ENCODE results near the gene MYZAP. TPM values are rescaled to one million over a fixed set of nuclear protein-coding genes. Genes with fewer than 3 reads are reported as not detected.
A peak's percentile ranks its signal among the peaks of the same experiment; 100 is the strongest.

The MYZAP gene
- polyA plus RNA-seq, 1 of the 3 experiments (the other 2 are of a cell fraction): 0.07 TPM

DNA sequence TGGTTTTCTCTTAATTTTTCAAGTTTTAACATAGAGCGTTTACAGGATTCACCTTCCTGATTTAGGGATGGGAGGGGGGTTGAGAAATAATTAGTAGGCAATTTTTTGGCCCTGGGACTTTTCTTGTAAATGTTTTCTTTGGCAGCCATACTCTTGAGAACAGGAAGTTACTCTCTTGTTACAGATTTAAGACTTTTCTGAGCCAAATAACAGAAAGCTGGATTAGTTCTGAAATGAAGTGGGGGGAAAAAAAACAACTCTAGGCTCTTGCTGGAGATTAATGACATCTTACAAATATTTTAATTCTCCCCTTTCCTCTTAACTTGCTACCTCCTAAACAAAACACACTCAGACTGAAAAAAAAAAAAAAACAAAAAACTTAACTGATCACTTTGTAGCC is 101.0 kb downstream of the MYZAP start:
- WGBS (ENCODE audit: low lambda C conversion rate): 60% methylated on average over 1 of the region's 1 CpG
- POLR2A ChIA-PET: no interaction called here
- DNase-seq: no peak

More for the DNA sequence above, 101.0 kb downstream of the MYZAP start:
- Histone ChIP-seq H2AFZ (ENCODE audit: low read depth) (no peak overlapping the region), H4K20me1 (ENCODE audit: insufficient read depth) (no peaks in the 10 kb centered on the region), H3K9me3 (no peaks in the 10 kb centered on the region), H3K79me2 (ENCODE audit: insufficient read depth) (no peaks in the 10 kb centered on the region), H3K9me2 (no peaks in the 10 kb centered on the region), H3K27ac (ENCODE audit: low read depth in 2 of 2, low read length in 1 of 2) (peak overlapping the region in 1 of 2 experiments; percentile 39; a peak in 1 of 4 replicates), H3K4me2 (no peak overlapping the region), H3K4me3 (ENCODE audit: low read depth in 2 of 2, low read length in 1 of 2) (no peak overlapping the region; a peak in 1 of 4 replicates), H3F3A (replicated peaks; ENCODE audit: insufficient read depth) (peaks cover 6% of the 10 kb centered on the region), H3K9ac (no peak overlapping the region), H3K27me3 (ENCODE audit: insufficient read depth) (no peaks in the 10 kb centered on the region), H3K36me3 (replicated peaks in 1 of 2; ENCODE audit: control insufficient read depth in 1 of 2, insufficient read depth in 2 of 2, low read length in 1 of 2) (no peaks in the 10 kb centered on the region), H3K4me1 (ENCODE audit: control insufficient read depth in 1 of 2, insufficient read depth in 2 of 2, low read depth in 1 of 2, low read length in 1 of 2) (peaks cover 5 to 21% of the 10 kb centered on the region in 2 experiments)
- CTCF ChIA-PET: interaction anchor here (1.2 to 2.2 kb wide), 3 partner anchors 131 to 378 kb away, joined by 3 to 5 read pairs (median 3); no protein-coding TSS in a partner anchor
- TF ChIP-seq CHD2 (IDR thresholded peaks at IDR 0.05; ENCODE audit: low read length, partially characterized antibody) (no peak), RCOR1 (IDR thresholded peaks at IDR 0.05; ENCODE audit: low read length) (no peak), TAF1 (IDR thresholded peaks at IDR 0.05; ENCODE audit: borderline replicate concordance, low read depth, low read length) (no peak), RFX5 (IDR thresholded peaks at IDR 0.05; ENCODE audit: low read length) (no peak), FOXJ3 (CRISPR knock-in tag; IDR thresholded peaks at IDR 0.05) (no peak), RXRA (IDR thresholded peaks at IDR 0.05; ENCODE audit: borderline replicate concordance, low read depth) (no peak), MEF2A (IDR thresholded peaks at IDR 0.05; ENCODE audit: borderline replicate concordance, low read depth) (no peak), TCF12 (IDR thresholded peaks at IDR 0.05) (no peak), EZH2phosphoT487 (IDR thresholded peaks at IDR 0.05; ENCODE audit: borderline replicate concordance, low read depth) (no peak), FOSL2 (IDR thresholded peaks at IDR 0.05; ENCODE audit: borderline replicate concordance, low read depth) (no peak), ELF1 (IDR thresholded peaks at IDR 0.05) (no peak), FOXM1 (IDR thresholded peaks at IDR 0.05; ENCODE audit: low read depth) (no peak), SIN3A (IDR thresholded peaks at IDR 0.05; ENCODE audit: borderline replicate concordance, low read depth, low read length) (no peak), RAD21 (IDR thresholded peaks at IDR 0.05; ENCODE audit: low read length) (no peak)
- TF ChIP-seq, protein P1, sequence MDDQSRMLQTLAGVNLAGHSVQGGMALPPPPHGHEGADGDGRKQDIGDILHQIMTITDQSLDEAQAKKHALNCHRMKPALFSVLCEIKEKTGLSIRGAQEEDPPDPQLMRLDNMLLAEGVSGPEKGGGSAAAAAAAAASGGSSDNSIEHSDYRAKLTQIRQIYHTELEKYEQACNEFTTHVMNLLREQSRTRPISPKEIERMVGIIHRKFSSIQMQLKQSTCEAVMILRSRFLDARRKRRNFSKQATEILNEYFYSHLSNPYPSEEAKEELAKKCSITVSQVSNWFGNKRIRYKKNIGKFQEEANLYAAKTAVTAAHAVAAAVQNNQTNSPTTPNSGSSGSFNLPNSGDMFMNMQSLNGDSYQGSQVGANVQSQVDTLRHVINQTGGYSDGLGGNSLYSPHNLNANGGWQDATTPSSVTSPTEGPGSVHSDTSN (IDR thresholded peaks at IDR 0.05): no peak
- TF ChIP-seq, protein P2, sequence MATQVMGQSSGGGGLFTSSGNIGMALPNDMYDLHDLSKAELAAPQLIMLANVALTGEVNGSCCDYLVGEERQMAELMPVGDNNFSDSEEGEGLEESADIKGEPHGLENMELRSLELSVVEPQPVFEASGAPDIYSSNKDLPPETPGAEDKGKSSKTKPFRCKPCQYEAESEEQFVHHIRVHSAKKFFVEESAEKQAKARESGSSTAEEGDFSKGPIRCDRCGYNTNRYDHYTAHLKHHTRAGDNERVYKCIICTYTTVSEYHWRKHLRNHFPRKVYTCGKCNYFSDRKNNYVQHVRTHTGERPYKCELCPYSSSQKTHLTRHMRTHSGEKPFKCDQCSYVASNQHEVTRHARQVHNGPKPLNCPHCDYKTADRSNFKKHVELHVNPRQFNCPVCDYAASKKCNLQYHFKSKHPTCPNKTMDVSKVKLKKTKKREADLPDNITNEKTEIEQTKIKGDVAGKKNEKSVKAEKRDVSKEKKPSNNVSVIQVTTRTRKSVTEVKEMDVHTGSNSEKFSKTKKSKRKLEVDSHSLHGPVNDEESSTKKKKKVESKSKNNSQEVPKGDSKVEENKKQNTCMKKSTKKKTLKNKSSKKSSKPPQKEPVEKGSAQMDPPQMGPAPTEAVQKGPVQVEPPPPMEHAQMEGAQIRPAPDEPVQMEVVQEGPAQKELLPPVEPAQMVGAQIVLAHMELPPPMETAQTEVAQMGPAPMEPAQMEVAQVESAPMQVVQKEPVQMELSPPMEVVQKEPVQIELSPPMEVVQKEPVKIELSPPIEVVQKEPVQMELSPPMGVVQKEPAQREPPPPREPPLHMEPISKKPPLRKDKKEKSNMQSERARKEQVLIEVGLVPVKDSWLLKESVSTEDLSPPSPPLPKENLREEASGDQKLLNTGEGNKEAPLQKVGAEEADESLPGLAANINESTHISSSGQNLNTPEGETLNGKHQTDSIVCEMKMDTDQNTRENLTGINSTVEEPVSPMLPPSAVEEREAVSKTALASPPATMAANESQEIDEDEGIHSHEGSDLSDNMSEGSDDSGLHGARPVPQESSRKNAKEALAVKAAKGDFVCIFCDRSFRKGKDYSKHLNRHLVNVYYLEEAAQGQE (IDR thresholded peaks at IDR 0.05; ENCODE audit: low read depth, low read length): no peak
- TF ChIP-seq, protein P3, sequence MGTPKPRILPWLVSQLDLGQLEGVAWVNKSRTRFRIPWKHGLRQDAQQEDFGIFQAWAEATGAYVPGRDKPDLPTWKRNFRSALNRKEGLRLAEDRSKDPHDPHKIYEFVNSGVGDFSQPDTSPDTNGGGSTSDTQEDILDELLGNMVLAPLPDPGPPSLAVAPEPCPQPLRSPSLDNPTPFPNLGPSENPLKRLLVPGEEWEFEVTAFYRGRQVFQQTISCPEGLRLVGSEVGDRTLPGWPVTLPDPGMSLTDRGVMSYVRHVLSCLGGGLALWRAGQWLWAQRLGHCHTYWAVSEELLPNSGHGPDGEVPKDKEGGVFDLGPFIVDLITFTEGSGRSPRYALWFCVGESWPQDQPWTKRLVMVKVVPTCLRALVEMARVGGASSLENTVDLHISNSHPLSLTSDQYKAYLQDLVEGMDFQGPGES (IDR thresholded peaks at IDR 0.05; ENCODE audit: low read depth, low read length): no peak
- TF ChIP-seq, protein P4, sequence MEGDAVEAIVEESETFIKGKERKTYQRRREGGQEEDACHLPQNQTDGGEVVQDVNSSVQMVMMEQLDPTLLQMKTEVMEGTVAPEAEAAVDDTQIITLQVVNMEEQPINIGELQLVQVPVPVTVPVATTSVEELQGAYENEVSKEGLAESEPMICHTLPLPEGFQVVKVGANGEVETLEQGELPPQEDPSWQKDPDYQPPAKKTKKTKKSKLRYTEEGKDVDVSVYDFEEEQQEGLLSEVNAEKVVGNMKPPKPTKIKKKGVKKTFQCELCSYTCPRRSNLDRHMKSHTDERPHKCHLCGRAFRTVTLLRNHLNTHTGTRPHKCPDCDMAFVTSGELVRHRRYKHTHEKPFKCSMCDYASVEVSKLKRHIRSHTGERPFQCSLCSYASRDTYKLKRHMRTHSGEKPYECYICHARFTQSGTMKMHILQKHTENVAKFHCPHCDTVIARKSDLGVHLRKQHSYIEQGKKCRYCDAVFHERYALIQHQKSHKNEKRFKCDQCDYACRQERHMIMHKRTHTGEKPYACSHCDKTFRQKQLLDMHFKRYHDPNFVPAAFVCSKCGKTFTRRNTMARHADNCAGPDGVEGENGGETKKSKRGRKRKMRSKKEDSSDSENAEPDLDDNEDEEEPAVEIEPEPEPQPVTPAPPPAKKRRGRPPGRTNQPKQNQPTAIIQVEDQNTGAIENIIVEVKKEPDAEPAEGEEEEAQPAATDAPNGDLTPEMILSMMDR (IDR thresholded peaks at IDR 0.05): no peak

All from SK-N-SH (cell line).